CD4-positive, CD25-positive, alpha-beta regulatory T cell (primary cell): ENCODE data around the gene MFSD12. TPM values are rescaled to one million over a fixed set of nuclear protein-coding genes. Genes with fewer than 3 reads are reported as not detected.
"Not testable (repeated sequence)": the region's sequence is repeated elsewhere in the genome, so short reads cannot be mapped to it uniquely, and the experiment has no call there.

ENCODE experiments used
- ATAC-seq, 2 donors: fragments of 150-1000 bp; cut with Tn5 transposase; one replicate each; pipeline ENCODE4 v1.10.0; 2021; ENCODE audit warnings: low read depth in 2 of 2, moderate number of reproducible peaks in 2 of 2, moderate library complexity in 1 of 2
- DNase-seq, 3 donors: peaks; one replicate each; pipeline versions ENCODE4 v3.0.0 to v3.0.0-alpha.2; 2012 to 2022; ENCODE audit warnings: mixed read lengths in 1 of 3
- H3K27ac ChIP-seq: one replicate; pipeline ENCODE4 v1.7.0; 2013; ENCODE audit warnings: mild to moderate bottlenecking, low read length; ENCODE audit not compliant: insufficient read depth, poor library complexity, severe bottlenecking
- H3K27me3 ChIP-seq: one replicate; pipeline ENCODE4 v1.7.0; 2013; ENCODE audit warnings: low read length; ENCODE audit not compliant: control insufficient read depth, insufficient read depth
- H3K36me3 ChIP-seq: one replicate; pipeline ENCODE4 v1.7.0; 2013; ENCODE audit warnings: mild to moderate bottlenecking, low read length, moderate library complexity; ENCODE audit not compliant: control insufficient read depth, insufficient read depth
- H3K4me1 ChIP-seq: 2 replicates; pipeline ENCODE4 v1.7.0; 2013; ENCODE audit warnings: mild to moderate bottlenecking, low read length; ENCODE audit not compliant: insufficient read depth, control insufficient read depth, poor library complexity, severe bottlenecking
- H3K4me3 ChIP-seq: one replicate; pipeline ENCODE4 v1.7.0; 2013; ENCODE audit warnings: low read depth, mild to moderate bottlenecking, low read length, moderate library complexity
- H3K9me3 ChIP-seq, 2 experiments: 1 replicate in 1 of 2; 2 replicates in 1 of 2; pipeline ENCODE4 v1.7.0; 2013; ENCODE audit warnings: low read length in 2 of 2, mild to moderate bottlenecking in 1 of 2, moderate library complexity in 1 of 2; ENCODE audit not compliant: control insufficient read depth in 2 of 2
- H3K27ac Mint-ChIP-seq, 3 donors: one replicate each; pipeline ENCODE4 v1.8.0; 2020 to 2022; ENCODE audit warnings: mild to moderate bottlenecking in 3 of 3, mixed read lengths in 3 of 3, moderate library complexity in 2 of 3
- H3K27me3 Mint-ChIP-seq: one replicate; pipeline ENCODE4 v1.8.0; 2022; ENCODE audit warnings: mild to moderate bottlenecking, mixed read lengths
- H3K36me3 Mint-ChIP-seq: one replicate; pipeline ENCODE4 v1.8.0; 2020; ENCODE audit warnings: mixed read lengths
- H3K4me1 Mint-ChIP-seq, 4 donors: one replicate each; pipeline ENCODE4 v1.8.0; 2020 to 2022; ENCODE audit warnings: mixed read lengths in 4 of 4, mild to moderate bottlenecking in 1 of 4
- H3K4me3 Mint-ChIP-seq, 4 donors: one replicate each; pipeline ENCODE4 v1.8.0; 2020 to 2022; ENCODE audit warnings: mild to moderate bottlenecking in 4 of 4, mixed read lengths in 4 of 4, moderate library complexity in 3 of 4
- H3K9me3 Mint-ChIP-seq, 7 donors: one replicate each; pipeline ENCODE4 v1.8.0; 2020 to 2022; ENCODE audit warnings: mixed read lengths in 7 of 7, mild to moderate bottlenecking in 3 of 7, moderate library complexity in 2 of 7
- polyA plus RNA-seq, 4 donors: library from polyadenylated mRNA; unstranded; fragments of 300-500 nt; fragmentation: Illumina TruSeq; gene quantifications; one replicate each; pipeline ENCODE4 v1.2.3, GENCODE V29; 2021
- total RNA-seq: library from RNA; stranded (reverse); gene quantifications from one replicate; pipeline ENCODE4 v1.2.3, GENCODE V29; 2022

The MFSD12 gene
- total and polyA plus RNA-seq, 5 donors from 2014 or later: 28.5 to 63.8 (median 36.2) TPM

GRCh38 chr19:3589949-3590348 is 32.6 kb upstream of the MFSD12 start:
- Histone ChIP-seq H3K9me3 (no peaks in the 10 kb centered on the region), H3K36me3 (no peaks in the 10 kb centered on the region), H3K27me3 (no peaks in the 10 kb centered on the region), H3K4me3 (no peak overlapping the region), H3K27ac (no peak overlapping the region), H3K4me1 (peaks cover 10% of the 10 kb centered on the region)
- DNase-seq (no peak), ATAC-seq (no peak)
- H3K27ac Mint-ChIP-seq: no peak overlapping the region
- H3K36me3 Mint-ChIP-seq: no peaks in the 10 kb centered on the region
- H3K4me1 Mint-ChIP-seq: no peaks in the 10 kb centered on the region
- H3K4me3 Mint-ChIP-seq: no peak overlapping the region
- peaks cover 0 to 1% (median 0%) of the 10 kb centered on the region in 7 donors for H3K9me3 Mint-ChIP-seq
- no peaks in the 10 kb centered on the region for H3K27me3 Mint-ChIP-seq

- Histone ChIP-seq H3K4me1 (peaks cover 10% of the 10 kb centered on the region), H3K36me3 (no peaks in the 10 kb centered on the region), H3K4me3 (no peak overlapping the region), H3K27me3 (no peaks in the 10 kb centered on the region), H3K27ac (no peak overlapping the region), H3K9me3 (no peaks in the 10 kb centered on the region)
- Mint-ChIP-seq H3K9me3 (peaks cover 0 to 1% (median 0%) of the 10 kb centered on the region in 7 donors), H3K27me3 (no peaks in the 10 kb centered on the region), H3K27ac (no peak overlapping the region), H3K4me1 (no peaks in the 10 kb centered on the region), H3K36me3 (no peaks in the 10 kb centered on the region), H3K4me3 (no peak overlapping the region)
- ATAC-seq (no peak), DNase-seq (no peak)
These were observed 32.1 kb upstream of the MFSD12 start for GRCh38 chr19:3589439-3589838.

GRCh38 chr19:3586707-3587346 is 29.4 kb upstream of the MFSD12 start:
- Histone ChIP-seq H3K27ac (no peak overlapping the region), H3K27me3 (no peaks in the 10 kb centered on the region), H3K4me3 (no peak overlapping the region), H3K9me3 (no peaks in the 10 kb centered on the region), H3K4me1 (peaks cover 10% of the 10 kb centered on the region), H3K36me3 (no peaks in the 10 kb centered on the region)
- H3K4me1 Mint-ChIP-seq: no peaks in the 10 kb centered on the region
- DNase-seq (no peak), ATAC-seq (no peak)
- H3K27me3 Mint-ChIP-seq: peaks cover 3% of the 10 kb centered on the region
- no peak overlapping the region for H3K4me3 Mint-ChIP-seq
- no peaks in the 10 kb centered on the region for H3K36me3 Mint-ChIP-seq
- no peak overlapping the region for H3K27ac Mint-ChIP-seq
- peaks cover 0 to 1% (median 0%) of the 10 kb centered on the region in 7 donors for H3K9me3 Mint-ChIP-seq

- ATAC-seq: no peak
- peaks cover 0 to 1% (median 0%) of the 10 kb centered on the region in 7 donors for H3K9me3 Mint-ChIP-seq
- H3K27ac Mint-ChIP-seq: no peak overlapping the region
These were observed 28.8 kb upstream of the MFSD12 start for GRCh38 chr19:3586127-3586626.

GRCh38 chr19:3585301-3586126 is 28.1 kb upstream of the MFSD12 start, which contains the start of gene GIPC3:
GIPC3 (plus strand) TSS chr19:3585478; CDS start chr19:3585598, 120 bp downstream.
- H3K27ac Mint-ChIP-seq: no peak within 1 kb of the TSS
- H3K4me3 Mint-ChIP-seq: peak within 1 kb of the TSS in 2 of 4 donors; percentile 22 to 54
- H3K27me3 ChIP-seq: no peaks in the 10 kb centered on the region
- no peaks in the 10 kb centered on the region for H3K36me3 Mint-ChIP-seq
- no peaks in the 10 kb centered on the region for H3K4me1 Mint-ChIP-seq
- H3K27ac ChIP-seq: no peak within 1 kb of the TSS
- H3K9me3 Mint-ChIP-seq: peaks cover 0 to 1% (median 0%) of the 10 kb centered on the region in 7 donors
- ATAC-seq (no peak), DNase-seq (no peak)
- peaks cover 4% of the 10 kb centered on the region for H3K27me3 Mint-ChIP-seq
- no peaks in the 10 kb centered on the region for H3K36me3 ChIP-seq
- H3K4me1 ChIP-seq: peaks cover 10% of the 10 kb centered on the region
- no peak within 1 kb of the TSS for H3K4me3 ChIP-seq
- no peaks in the 10 kb centered on the region for H3K9me3 ChIP-seq

More at GRCh38 chr19:3586127-3586626, 28.8 kb upstream of the MFSD12 start:
- Mint-ChIP-seq H3K27me3 (peaks cover 4% of the 10 kb centered on the region), H3K4me1 (no peaks in the 10 kb centered on the region), H3K36me3 (no peaks in the 10 kb centered on the region), H3K4me3 (peak overlapping the region in 2 of 4 donors; percentile 22 to 54)
- Histone ChIP-seq H3K36me3 (no peaks in the 10 kb centered on the region), H3K4me3 (no peak overlapping the region), H3K27me3 (no peaks in the 10 kb centered on the region), H3K4me1 (peaks cover 10% of the 10 kb centered on the region), H3K27ac (no peak overlapping the region), H3K9me3 (no peaks in the 10 kb centered on the region)
- DNase-seq: peak in 1 of 3 donors; percentile 23

- not testable (repeated sequence) for H3K9me3 ChIP-seq, H3K9me3 Mint-ChIP-seq, H3K27ac Mint-ChIP-seq, H3K27ac ChIP-seq, H3K36me3 Mint-ChIP-seq, H3K27me3 ChIP-seq, H3K27me3 Mint-ChIP-seq, H3K4me1 Mint-ChIP-seq, ATAC-seq, H3K4me1 ChIP-seq, H3K4me3 ChIP-seq, H3K36me3 ChIP-seq, H3K4me3 Mint-ChIP-seq, DNase-seq
These were observed 26.8 kb upstream of the MFSD12 start for GRCh38 chr19:3584036-3584802.

- not testable (repeated sequence) for H3K4me3 ChIP-seq, H3K4me1 Mint-ChIP-seq, H3K4me1 ChIP-seq, H3K36me3 Mint-ChIP-seq, H3K27ac ChIP-seq, H3K9me3 Mint-ChIP-seq, H3K9me3 ChIP-seq, ATAC-seq, H3K27me3 ChIP-seq, H3K27me3 Mint-ChIP-seq, H3K27ac Mint-ChIP-seq, H3K36me3 ChIP-seq, DNase-seq, H3K4me3 Mint-ChIP-seq
These were observed 24.4 kb upstream of the MFSD12 start for GRCh38 chr19:3581792-3582191.
